Spleen (tissue), 11 donors: Measurements from ENCODE around the gene SLC29A2. TPM values are rescaled to one million over a fixed set of nuclear protein-coding genes. Genes with fewer than 3 reads are reported as not detected.
A peak's percentile ranks its signal among the peaks of the same experiment; 100 is the strongest.

Source experiments
- DNase-seq: peaks from one replicate; pipeline ENCODE4 v3.0.0-alpha.2; 2020
- H3K27ac ChIP-seq, 8 donors: fragments of 200-600 bp; sonication (generic) in 7 of 8; 1 replicate in 4 of 8; 2 replicates in 4 of 8; pipeline versions ENCODE4 v1.5.0 to v1.8.0; 2016 to 2021; ENCODE audit warnings: inconsistent platforms in 4 of 8, mild to moderate bottlenecking in 4 of 8, moderate library complexity in 1 of 8
- H3K27me3 ChIP-seq, 7 donors: fragments of 200-600 bp; sonication (generic) in 6 of 7; replicated peaks in 1 of 7; 1 replicate in 4 of 7; 2 replicates in 3 of 7; pipeline versions ENCODE4 v1.5.0 to v1.8.0; 2016 to 2021; ENCODE audit warnings: inconsistent platforms in 3 of 7, mild to moderate bottlenecking in 1 of 7
- H3K36me3 ChIP-seq, 6 donors: fragments of 200-600 bp; sonication (generic) in 5 of 6; 1 replicate in 4 of 6; 2 replicates in 2 of 6; pipeline versions ENCODE4 v1.5.0 to v1.8.0; 2016 to 2021; ENCODE audit warnings: inconsistent platforms in 2 of 6
- H3K4me1 ChIP-seq, 6 donors: fragments of 200-600 bp; sonication (generic) in 5 of 6; 1 replicate in 3 of 6; 2 replicates in 3 of 6; pipeline versions ENCODE4 v1.5.0 to v1.8.0; 2016 to 2021; ENCODE audit warnings: inconsistent platforms in 3 of 6
- H3K4me3 ChIP-seq, 8 donors: fragments of 200-600 bp; sonication (generic) in 7 of 8; 1 replicate in 4 of 8; 2 replicates in 4 of 8; pipeline versions ENCODE4 v1.5.0 to v1.8.0; 2016 to 2021; ENCODE audit warnings: inconsistent platforms in 4 of 8, mild to moderate bottlenecking in 4 of 8, moderate library complexity in 2 of 8
- H3K9me3 ChIP-seq, 8 donors: fragments of 200-600 bp; sonication (generic) in 7 of 8; 1 replicate in 4 of 8; 2 replicates in 4 of 8; pipeline versions ENCODE4 v1.5.0 to v1.8.0; 2016 to 2021; ENCODE audit warnings: inconsistent platforms in 4 of 8
- POLR2A ChIP-seq, 3 donors: fragments of 450-650 bp; IDR thresholded peaks; one replicate each; pipeline ENCODE4 v1.5.1; 2017; ENCODE audit warnings: antibody characterized with exemption in 3 of 3, mild to moderate bottlenecking in 1 of 3
- POLR2AphosphoS5 ChIP-seq, 3 donors: sonication (generic); formaldehyde crosslinking; IDR thresholded peaks; one replicate each; pipeline ENCODE4 v1.5.1; 2017; ENCODE audit warnings: antibody characterized with exemption in 3 of 3
- WGBS, 5 donors: extraction: QIAGEN DNeasy Blood & Tissue Kit in 3 of 5; methylation state at CpG; one replicate each; pipeline versions ENCODE4 v1.1.5 to v1.1.7; 2013 to 2018; 5-methylcytosine and 5-hydroxymethylcytosine counted together
- intact Hi-C: fragments of 100-400 bp; cut with DNase I; formaldehyde crosslinking; loops from one replicate; pipeline ENCODE4 v1.15.0; 2023; ENCODE audit warnings: low total_unique reads
- polyA plus RNA-seq, 3 donors: library from polyadenylated mRNA; stranded (reverse); fragments of 200-250 nt; gene quantifications; one replicate each; pipeline ENCODE4 v1.2.1, GENCODE V29; 2013
- total RNA-seq, 7 donors: library from RNA; depleted of rRNA in 3 of 7; stranded (reverse); fragments of >200 nt in 3 of 7; fragmentation: NEBNext Ultra II Directional in 4 of 7; extraction: Animal tissue kit (Norgen Biotek cat#: 25700) in 4 of 7; gene quantifications; one replicate each; pipeline versions ENCODE4 v1.1.0 to v1.2.1, GENCODE V29; 2016 to 2021
- TF ChIP-seq, protein P1 (sequence below), 11 experiments: fragments of 200-600 bp in 7 of 11; fragments of 450-650 bp in 4 of 11; sonication (generic) in 4 of 11; IDR thresholded peaks in 8 of 11; conservative IDR thresholded peaks in 3 of 11; 1 replicate in 7 of 11; 2 replicates in 4 of 11; pipeline versions ENCODE4 v1.4.0 to v1.8.0; 2016 to 2021; ENCODE audit warnings: antibody characterized with exemption in 11 of 11, inconsistent platforms in 4 of 11, mild to moderate bottlenecking in 1 of 11
- donor health status: healthy with polysubstance abuse.
- donor health status: DM: no; HTN: no; CAD: no; lungs with moderate emphysema.
- donor health status: DM: no; HTN: no; CAD: no.
- donor health status: Bipolar disorder and iron deficiency.
- donor health status: healthy.
- donor health status: DM: no; HTN: no; CAD: no.
- donor health status: DM: yes; HTN: yes; CAD: no.

The SLC29A2 gene
- total and polyA plus RNA-seq, 10 donors: 1.9 to 8.4 (median 4.5) TPM

DNA sequence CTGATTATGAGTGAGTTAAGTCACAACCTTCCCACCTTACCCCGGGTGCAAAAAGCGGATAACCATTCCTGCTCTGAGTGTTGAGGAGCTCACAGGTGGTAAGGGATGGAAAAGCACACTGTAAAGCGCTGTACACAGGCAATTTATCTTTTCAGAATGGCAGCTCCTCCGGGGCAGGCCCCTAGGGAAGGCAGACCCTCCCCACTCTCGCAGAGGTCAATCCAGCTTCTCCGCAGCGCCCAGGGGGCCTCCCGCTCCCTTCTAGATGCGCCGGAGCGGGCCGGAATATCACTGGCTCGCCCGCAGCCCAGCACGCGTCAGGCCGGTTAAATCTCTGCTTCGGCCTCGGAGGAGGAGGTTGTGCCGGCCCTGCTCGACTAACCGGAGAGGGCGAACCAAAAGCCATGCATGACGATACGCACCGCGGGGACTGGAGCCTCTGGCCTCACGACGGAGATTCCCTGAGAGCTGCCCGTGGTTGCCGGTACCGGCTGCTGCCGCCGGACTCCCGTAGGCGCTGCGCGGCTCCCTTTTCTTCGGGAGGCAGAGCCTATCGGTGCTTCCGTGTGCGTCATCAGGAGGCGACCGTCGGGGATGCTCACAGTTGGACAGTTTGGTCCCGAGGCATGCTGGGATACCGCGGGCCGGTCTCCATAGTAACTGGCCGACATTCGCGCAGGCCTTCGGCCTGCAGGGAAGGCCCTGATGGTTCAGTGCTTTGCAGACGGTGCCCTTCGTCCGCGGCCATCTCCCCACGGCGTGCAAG lies 26.8 kb downstream of the SLC29A2 start, which contains the start of gene BRMS1:
Gene BRMS1 (minus strand): TSS at position 555 of the 766 bp plus-strand sequence. CDS start 2,870 bp downstream, outside the sequence.
- 0 to 1% (median 1%) methylated on average over 33 to 59 of the region's 59 CpGs for WGBS, 5 donors
- TF ChIP-seq, protein P1, sequence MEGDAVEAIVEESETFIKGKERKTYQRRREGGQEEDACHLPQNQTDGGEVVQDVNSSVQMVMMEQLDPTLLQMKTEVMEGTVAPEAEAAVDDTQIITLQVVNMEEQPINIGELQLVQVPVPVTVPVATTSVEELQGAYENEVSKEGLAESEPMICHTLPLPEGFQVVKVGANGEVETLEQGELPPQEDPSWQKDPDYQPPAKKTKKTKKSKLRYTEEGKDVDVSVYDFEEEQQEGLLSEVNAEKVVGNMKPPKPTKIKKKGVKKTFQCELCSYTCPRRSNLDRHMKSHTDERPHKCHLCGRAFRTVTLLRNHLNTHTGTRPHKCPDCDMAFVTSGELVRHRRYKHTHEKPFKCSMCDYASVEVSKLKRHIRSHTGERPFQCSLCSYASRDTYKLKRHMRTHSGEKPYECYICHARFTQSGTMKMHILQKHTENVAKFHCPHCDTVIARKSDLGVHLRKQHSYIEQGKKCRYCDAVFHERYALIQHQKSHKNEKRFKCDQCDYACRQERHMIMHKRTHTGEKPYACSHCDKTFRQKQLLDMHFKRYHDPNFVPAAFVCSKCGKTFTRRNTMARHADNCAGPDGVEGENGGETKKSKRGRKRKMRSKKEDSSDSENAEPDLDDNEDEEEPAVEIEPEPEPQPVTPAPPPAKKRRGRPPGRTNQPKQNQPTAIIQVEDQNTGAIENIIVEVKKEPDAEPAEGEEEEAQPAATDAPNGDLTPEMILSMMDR (IDR thresholded peaks at IDR 0.05 in 8 of 11, conservative IDR thresholded peaks at IDR 0.05 in 3 of 11): peak in 10 of 11 experiments; percentile 8 to 58 (median 32)
- peak; percentile 98 for TF ChIP-seq POLR2AphosphoS5 (IDR thresholded peaks at IDR 0.05)
- peak in 2 of 3 donors; percentile 81 for TF ChIP-seq POLR2A (IDR thresholded peaks at IDR 0.05)
- peak; percentile 100 for DNase-seq
- intact Hi-C loops: no loop called here
- H3K4me3 ChIP-seq: peak within 1 kb of the TSS; percentile 90 to 99 (median 98)
- peaks cover 7 to 34% (median 25%) of the 10 kb centered on the region in 6 donors for H3K36me3 ChIP-seq
- H3K9me3 ChIP-seq: no peaks in the 10 kb centered on the region
- H3K4me1 ChIP-seq: peaks cover 34 to 70% (median 49%) of the 10 kb centered on the region in 6 donors
- H3K27ac ChIP-seq: peak within 1 kb of the TSS; percentile 68 to 92 (median 82)
- peaks cover 0 to 5% (median 0%) of the 10 kb centered on the region in 7 donors for H3K27me3 ChIP-seq

DNA sequence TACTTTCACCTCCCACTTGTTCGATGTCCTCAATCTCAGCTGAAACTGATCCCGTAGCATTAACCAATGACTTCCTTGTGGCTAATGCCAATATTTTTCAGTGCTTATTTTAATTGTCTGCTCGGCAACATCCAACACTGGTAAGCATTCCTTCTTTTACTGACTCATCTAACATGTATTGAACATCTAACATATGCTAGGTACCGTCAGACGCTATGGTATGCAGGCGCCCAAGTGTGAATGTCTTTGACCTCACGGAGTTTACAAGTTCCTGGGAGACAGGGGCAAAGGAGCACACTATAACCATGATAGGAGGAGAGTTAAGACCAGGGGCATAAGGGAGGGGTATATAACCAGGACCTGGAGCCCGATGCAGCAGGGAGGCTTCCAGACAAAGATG lies 28.4 kb downstream of the SLC29A2 start:
- DNase-seq: peak; percentile 10
- TF ChIP-seq POLR2AphosphoS5 (IDR thresholded peaks at IDR 0.05) (no peak), POLR2A (IDR thresholded peaks at IDR 0.05) (no peak)
- TF ChIP-seq, protein P1 (IDR thresholded peaks at IDR 0.05 in 8 of 11, conservative IDR thresholded peaks at IDR 0.05 in 3 of 11): no peak
- Histone ChIP-seq H3K4me1 (peaks cover 34 to 60% (median 46%) of the 10 kb centered on the region in 6 donors), H3K27ac (no peak overlapping the region), H3K36me3 (peaks cover 7 to 50% (median 41%) of the 10 kb centered on the region in 6 donors), H3K27me3 (peaks cover 0 to 5% (median 0%) of the 10 kb centered on the region in 7 donors), H3K4me3 (peak overlapping the region in 1 of 8 donors; percentile 92), H3K9me3 (no peaks in the 10 kb centered on the region)
- 90 to 97% (median 93%) methylated on average over 8 of the region's 8 CpGs for WGBS, 5 donors
- intact Hi-C loops: no loop called here

DNA sequence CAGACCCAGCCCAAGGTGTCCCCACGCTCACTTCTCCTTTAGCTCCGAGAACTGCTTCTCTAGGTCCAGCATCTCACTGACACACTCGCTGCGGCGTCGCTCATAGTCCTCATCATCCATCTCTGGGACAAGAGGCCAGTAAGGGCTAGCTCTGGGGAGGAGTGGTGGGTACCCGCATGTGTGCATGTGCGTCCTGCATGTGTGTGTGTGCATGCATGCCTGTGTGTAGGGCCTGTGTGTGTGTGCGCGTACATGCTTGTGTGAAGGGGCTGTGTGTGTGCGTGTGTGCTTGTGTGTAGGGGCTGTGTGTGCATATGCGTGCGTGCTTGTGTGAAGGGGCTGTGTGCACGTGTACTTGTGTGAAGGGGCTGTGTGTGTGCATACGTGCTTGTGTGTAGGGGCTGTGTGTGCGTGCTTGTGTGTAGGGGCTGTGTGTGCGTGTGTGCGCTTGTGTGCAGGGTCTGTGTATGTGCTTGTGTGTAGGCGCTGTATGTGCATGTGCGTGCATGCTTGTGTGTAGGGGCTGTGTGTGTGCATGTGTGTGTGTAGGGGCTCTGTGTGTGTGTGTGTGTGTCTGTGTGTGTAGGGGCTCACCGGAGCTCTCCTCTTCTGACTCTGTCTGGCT lies 29.9 kb downstream of the SLC29A2 start:
- intact Hi-C loops: no loop called here
- Histone ChIP-seq H3K36me3 (peaks cover 7 to 63% (median 53%) of the 10 kb centered on the region in 6 donors), H3K4me3 (no peak overlapping the region), H3K27me3 (no peaks in the 10 kb centered on the region), H3K9me3 (no peaks in the 10 kb centered on the region), H3K4me1 (peaks cover 35 to 64% (median 47%) of the 10 kb centered on the region in 6 donors), H3K27ac (no peak overlapping the region)
- no peak for TF ChIP-seq POLR2A (IDR thresholded peaks at IDR 0.05)
- WGBS, 5 donors: 93 to 99% (median 97%) methylated on average over 21 of the region's 21 CpGs
- peak; percentile 56 for DNase-seq

DNA sequence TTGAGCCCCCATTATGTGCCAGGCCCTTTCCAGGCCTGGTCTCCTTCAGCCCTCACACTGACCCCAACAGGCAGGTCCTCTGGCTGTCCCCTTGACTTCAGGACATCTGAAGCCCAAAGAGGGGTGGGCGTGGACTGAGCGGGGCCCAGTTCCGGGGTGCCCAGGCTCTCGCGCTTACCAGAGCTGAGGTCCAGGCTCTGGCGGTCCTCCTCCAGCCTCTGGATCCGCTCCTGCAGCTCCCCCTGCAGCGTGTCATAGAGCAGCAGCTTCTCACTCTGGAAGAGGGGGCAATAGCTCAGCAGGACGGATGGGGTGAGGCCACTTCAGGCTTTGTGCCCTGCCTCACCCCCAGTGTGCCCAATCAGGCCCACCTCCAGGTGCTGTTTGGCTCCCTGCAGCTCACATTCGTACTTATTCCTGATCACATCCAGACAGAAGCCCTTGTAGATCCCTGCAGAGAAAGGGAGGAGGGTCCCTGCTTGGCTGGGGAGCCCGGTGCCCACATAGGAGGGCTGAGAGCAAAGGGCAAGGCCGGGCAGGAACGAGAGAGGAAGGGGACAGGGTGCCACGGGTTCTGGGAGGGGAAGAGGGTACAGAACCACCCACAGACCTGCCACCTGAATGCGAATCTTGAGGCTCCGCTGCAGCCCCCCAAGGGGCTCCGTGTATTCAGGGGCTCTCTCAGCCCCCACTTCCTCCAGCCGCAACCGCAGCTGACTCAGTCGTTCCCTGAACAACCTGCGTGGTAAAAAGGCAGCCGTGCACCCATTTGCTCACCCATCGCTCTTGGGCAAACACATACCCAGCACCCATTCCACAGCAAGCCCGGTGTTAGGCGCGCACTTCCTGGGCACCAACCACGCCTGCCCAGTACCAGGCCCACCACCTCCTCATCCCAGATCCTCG lies 30.7 kb downstream of the SLC29A2 start:
- TF ChIP-seq, protein P1 (IDR thresholded peaks at IDR 0.05 in 8 of 11, conservative IDR thresholded peaks at IDR 0.05 in 3 of 11): no peak
- TF ChIP-seq POLR2A (IDR thresholded peaks at IDR 0.05): no peak
- TF ChIP-seq POLR2AphosphoS5 (IDR thresholded peaks at IDR 0.05): no peak
- DNase-seq: peak; percentile 59
- peaks cover 7 to 63% (median 53%) of the 10 kb centered on the region in 6 donors for H3K36me3 ChIP-seq
- peaks cover 32 to 64% (median 47%) of the 10 kb centered on the region in 6 donors for H3K4me1 ChIP-seq
- no peak overlapping the region for H3K27ac ChIP-seq
- 91 to 94% (median 94%) methylated on average over 23 to 28 of the region's 28 CpGs for WGBS, 5 donors
- no peak overlapping the region for H3K4me3 ChIP-seq
- intact Hi-C loops: no loop called here
- H3K9me3 ChIP-seq: no peaks in the 10 kb centered on the region
- peaks cover 0 to 7% (median 0%) of the 10 kb centered on the region in 7 donors for H3K27me3 ChIP-seq
